CD4-positive, alpha-beta T cell treated with Interleukin-2 at 100 ng/mL for 4 hours (primary cell): ENCODE measurements around the gene TNIP2.
A peak's percentile ranks its signal among the peaks of the same experiment; 100 is the strongest.
"Not testable (repeated sequence)": the region's sequence is repeated elsewhere in the genome, so short reads cannot be mapped to it uniquely, and the experiment has no call there.

Experiments used
- DNase-seq: peaks from one replicate; pipeline ENCODE4 v3.0.0-alpha.2; 2020; ENCODE audit warnings: low spot score

TNIP2 gene

GRCh38 chr4:2793586-2794485 lies 37.7 kb upstream of the TNIP2 start:
- no peak for DNase-seq

GRCh38 chr4:2792711-2793585 lies 36.8 kb upstream of the TNIP2 start, which contains the start of gene SH3BP2:
SH3BP2 (plus strand) TSS chr4:2793085; CDS start chr4:2820618, 27,533 bp downstream.
- DNase-seq = peak; percentile 54

DNA sequence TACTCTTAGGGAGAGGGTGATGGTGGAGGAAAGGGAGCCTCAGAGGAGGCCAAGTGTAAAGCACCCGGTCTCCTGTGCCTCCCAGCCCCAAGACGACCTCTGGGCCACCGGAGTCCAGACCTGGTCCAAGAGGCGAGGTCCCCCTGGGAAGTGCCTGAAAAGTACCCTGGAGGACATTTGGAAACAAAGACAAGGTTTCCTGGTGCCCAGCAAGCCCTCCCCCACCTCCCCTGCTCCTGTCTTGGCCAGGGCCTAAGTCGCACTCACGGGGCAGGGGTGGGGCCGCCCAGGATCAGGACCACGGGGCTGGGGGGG lies 36.2 kb upstream of the TNIP2 start:
- DNase-seq = no peak

GRCh38 chr4:2791518-2792395 lies 35.6 kb upstream of the TNIP2 start:
- no peak for DNase-seq

- DNase-seq = no peak
Observed at GRCh38 chr4:2790583-2791517, 34.7 kb upstream of the TNIP2 start.

DNA sequence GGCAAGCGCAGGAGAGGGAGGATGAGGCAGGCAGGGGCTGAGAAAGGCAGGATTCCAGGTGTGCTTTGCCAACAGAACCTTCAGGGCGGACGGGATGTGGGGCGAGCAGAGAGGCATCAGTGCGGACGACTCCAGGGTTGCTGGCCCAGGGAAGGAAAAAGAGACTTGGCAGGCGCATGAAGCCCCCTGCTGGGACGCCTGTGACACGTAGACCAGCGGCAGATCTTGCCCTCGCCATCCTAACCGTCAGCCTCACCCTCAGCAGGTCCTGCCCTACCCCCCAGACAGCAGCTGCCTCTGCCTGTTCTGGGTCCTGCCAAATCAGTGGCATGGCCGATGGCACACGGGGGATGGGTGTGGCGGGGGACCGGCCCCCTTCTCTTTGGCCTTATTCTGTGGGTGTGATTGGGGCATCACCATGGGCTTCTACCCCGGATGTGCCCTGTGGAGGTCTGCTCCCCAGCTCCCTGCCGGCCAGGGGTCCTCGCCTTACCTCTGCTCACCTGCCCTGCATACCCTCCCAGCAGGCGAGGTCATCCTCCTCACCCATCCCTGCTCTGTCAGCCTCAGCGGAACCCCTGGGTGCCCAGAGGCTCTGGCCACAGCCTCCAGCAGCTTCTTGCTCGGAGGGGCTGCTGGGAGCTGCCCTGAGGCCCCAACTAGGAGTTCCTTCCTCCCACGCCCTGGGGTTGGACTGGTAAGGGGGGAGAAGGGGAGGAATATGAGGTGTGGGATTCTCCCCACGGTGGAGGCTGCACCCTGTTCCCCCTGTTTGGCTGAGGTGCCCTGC lies 33.9 kb upstream of the TNIP2 start:
- no peak for DNase-seq

DNA sequence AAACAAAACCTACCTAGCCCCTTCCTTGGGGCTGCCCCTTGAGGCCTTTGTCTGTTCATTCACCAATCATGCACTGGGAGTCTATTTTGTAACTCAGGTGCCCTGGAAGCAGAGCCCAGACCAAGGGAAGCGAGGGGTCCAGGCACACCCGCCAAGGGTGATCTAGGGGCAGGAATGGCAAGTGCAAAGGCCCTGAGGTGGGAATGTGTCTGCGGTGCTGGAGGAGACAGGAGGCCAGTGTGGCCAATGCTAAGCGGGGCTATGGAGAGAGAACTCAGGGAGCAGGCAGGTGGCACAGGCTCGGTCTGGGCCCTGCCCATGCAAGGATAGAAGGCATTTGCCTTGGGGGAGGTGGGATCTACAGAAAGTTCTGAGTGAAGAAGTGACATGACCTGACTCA lies 33.2 kb upstream of the TNIP2 start:
- DNase-seq = no peak

DNA sequence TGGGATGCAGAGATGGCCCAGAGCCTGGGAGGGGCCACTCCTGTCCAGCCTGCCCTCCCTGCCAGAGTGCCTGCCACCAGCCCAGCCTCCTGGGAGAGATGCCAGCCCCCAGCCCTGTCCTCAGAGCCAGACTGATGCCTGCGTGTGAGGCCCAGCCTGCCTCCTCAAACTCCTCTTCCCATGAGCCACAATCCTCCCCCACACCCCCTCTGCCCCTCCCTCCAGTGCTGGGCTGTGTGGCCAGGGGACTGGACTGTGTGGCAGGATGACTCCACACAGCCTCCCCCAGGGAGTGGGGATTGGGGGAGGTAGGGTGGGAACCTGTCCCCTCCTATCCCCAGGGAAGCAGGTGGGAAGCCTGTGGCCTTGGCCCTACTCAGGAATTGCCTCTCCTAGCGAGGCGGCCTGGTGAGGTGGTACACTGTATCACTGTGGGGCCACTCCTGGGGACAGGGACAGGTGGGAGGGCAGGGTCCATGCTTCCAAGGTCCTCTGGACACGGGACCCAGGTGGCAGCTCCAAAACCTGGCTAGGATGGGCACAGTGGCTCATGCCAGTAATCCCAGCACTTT lies 32.5 kb upstream of the TNIP2 start:
- no peak for DNase-seq

DNA sequence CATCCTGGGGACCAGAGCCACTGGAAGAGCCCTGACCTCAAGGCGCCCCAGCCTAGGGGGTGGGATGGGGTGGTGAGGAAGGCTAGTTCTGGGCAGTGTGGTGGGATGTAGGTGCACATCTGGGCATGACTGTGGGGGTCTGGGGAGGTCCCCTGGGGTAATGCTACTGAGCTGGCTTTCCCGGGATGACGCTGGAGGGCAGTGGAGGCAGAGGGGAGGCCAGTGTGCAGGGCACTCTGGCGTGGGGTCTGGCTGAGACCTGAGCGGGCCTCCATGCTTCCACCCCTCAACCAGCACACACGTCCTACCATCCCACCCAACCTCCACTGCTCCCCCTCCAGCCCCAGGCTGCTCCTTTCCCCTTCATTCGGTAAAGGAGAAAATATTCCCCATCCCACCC lies 32.0 kb upstream of the TNIP2 start:
- DNase-seq = no peak

DNA sequence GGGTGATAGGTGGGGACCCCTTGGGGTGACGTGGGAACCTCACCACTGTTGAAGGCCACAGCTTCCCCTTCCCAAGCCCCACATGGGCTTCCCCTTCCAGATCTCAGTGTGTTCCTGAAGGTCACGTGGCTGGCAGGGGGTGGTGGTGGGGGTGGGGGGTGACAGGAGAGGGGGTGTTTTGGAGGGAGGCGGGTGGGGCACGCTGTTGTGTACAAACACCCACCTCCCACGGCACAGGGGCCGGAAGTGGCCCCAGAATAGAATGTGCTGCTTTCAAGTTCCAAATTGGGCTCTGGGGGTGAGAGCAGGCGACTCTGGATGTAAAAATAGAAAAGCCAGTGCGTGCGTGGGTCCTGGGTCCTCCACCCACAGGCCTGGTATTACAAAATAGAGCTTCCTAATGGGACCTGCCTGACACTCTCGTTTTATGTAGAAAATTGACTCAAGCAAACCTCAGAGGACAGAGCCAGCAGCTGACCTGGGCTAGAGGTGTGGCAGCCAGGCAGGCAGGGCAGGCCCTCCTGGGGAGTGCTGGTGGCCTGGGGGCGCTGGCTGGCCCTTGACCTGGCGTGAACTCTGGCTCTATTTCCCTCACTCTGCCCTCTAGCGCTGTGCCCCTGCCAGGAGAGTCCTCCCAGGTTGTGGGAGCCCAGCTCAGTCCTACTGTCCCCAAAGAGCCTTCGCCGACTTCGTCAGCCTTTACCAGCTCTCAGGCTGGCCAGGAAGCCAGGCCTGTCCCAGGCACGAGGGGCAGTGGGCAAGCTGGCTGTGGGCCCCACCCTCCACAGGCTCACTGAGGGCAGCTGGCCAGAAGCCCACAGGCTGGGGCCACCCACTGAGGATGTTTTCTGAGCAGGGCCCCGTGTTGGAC lies 31.3 kb upstream of the TNIP2 start:
- peak; percentile 46 for DNase-seq

- DNase-seq = no peak
Observed at GRCh38 chr4:2786794-2787229, 30.7 kb upstream of the TNIP2 start.

DNA sequence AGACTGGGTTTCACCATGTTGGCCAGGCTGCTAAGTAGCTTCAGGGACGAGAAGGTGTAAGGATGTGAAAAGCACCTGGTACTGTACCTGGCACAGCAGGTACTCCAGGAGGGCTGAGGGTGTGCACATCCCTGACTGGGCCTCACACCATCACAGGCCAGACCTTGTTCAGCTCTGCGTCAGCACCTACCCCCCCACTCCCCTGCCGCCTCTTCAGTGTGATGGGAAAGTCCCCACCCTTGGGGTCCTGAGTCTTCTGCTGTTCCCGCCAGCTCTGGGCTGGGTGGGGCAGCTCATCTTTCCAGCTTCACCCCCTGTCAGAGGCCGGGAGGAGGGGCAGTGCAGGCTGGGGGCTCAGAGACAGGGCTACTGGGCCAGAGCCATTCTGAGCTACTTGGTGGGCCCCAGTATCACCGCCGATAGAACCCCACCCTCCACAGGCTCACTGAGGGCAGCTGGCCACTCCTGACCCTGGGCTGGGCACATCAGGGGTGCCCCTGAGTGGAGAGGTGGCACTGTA lies 30.1 kb upstream of the TNIP2 start:
- peak; percentile 67 for DNase-seq

GRCh38 chr4:2785613-2786012 lies 29.5 kb upstream of the TNIP2 start:
- peak; percentile 65 for DNase-seq

GRCh38 chr4:2783790-2784189 lies 27.7 kb upstream of the TNIP2 start:
- no peak for DNase-seq

- no peak for DNase-seq
Observed at GRCh38 chr4:2781911-2782310, 25.8 kb upstream of the TNIP2 start.

- not testable (repeated sequence) for DNase-seq
Observed at GRCh38 chr4:2780643-2781042, 24.5 kb upstream of the TNIP2 start.

GRCh38 chr4:2771264-2771663 lies 15.1 kb upstream of the TNIP2 start:
- DNase-seq = no peak

GRCh38 chr4:2768921-2769336 lies 12.8 kb upstream of the TNIP2 start:
- no peak for DNase-seq
